Adrenal gland (tissue), 12 donors: ENCODE results near the gene CADM1. TPM values are rescaled to one million over a fixed set of nuclear protein-coding genes. Genes with fewer than 3 reads are reported as not detected.

ENCODE experiments used
- DNase-seq, 7 donors: peaks; one replicate each; pipeline ENCODE4 v3.0.0-alpha.2; 2019 to 2020
- H3K27ac ChIP-seq, 5 donors: fragments of 200-600 bp; sonication (generic) in 4 of 5; 1 replicate in 3 of 5; 2 replicates in 2 of 5; pipeline versions ENCODE4 v1.5.1 to v1.8.0; 2016 to 2020; ENCODE audit warnings: mild to moderate bottlenecking in 1 of 5
- H3K27me3 ChIP-seq: fragments of 200-600 bp; 2 replicates; pipeline ENCODE4 v1.8.0; 2021
- H3K36me3 ChIP-seq, 2 donors: fragments of 200-600 bp; replicated peaks in 1 of 2; 1 replicate in 1 of 2; 2 replicates in 1 of 2; pipeline versions ENCODE4 v1.5.1 to v1.8.0; 2018 to 2022
- H3K4me1 ChIP-seq, 2 donors: fragments of 200-600 bp; replicated peaks in 1 of 2; 1 replicate in 1 of 2; 2 replicates in 1 of 2; pipeline versions ENCODE4 v1.5.1 to v1.8.0; 2018 to 2021
- H3K4me3 ChIP-seq, 4 donors: fragments of 200-600 bp; sonication (generic) in 3 of 4; one replicate each; pipeline ENCODE4 v1.5.1; 2016 to 2018
- H3K9me3 ChIP-seq, 3 donors: fragments of 200-600 bp; sonication (generic) in 1 of 3; replicated peaks in 1 of 3; 1 replicate in 2 of 3; 2 replicates in 1 of 3; pipeline versions ENCODE4 v1.5.1 to v1.8.0; 2016 to 2021
- POLR2A ChIP-seq, 2 donors: fragments of 450-650 bp; IDR thresholded peaks; one replicate each; pipeline ENCODE4 v1.6.1; 2017; ENCODE audit warnings: antibody characterized with exemption in 2 of 2, mild to moderate bottlenecking in 2 of 2, moderate library complexity in 1 of 2
- WGBS, 4 donors: extraction: QIAGEN DNeasy Blood & Tissue Kit in 2 of 4; methylation state at CpG; one replicate each; pipeline versions ENCODE4 v1.1.5 to v1.1.7; 2013 to 2017; 5-methylcytosine and 5-hydroxymethylcytosine counted together
- intact Hi-C, 2 donors: fragments of 100-400 bp; cut with DNase I; formaldehyde crosslinking; loops; one replicate each; pipeline versions ENCODE4 v1.14.1 to v1.15.0; 2022 to 2023
- polyA plus RNA-seq, 3 donors: library from polyadenylated mRNA; stranded (reverse); fragments of 200-250 nt in 2 of 3; fragments of 350-450 nt in 1 of 3; fragmentation: Illumina TruSeq in 1 of 3; extraction: RNeasy Lipid Tissue Mini Kit (QIAGEN cat#74804) in 1 of 3; gene quantifications; one replicate each; pipeline ENCODE4 v1.2.3, GENCODE V29; 2013 to 2014
- total RNA-seq, 9 donors: library from RNA; depleted of rRNA in 4 of 9; stranded (reverse); fragments of >200 nt in 4 of 9; fragments of 120-200 nt in 1 of 9; fragmentation: NEBNext Ultra II Directional in 1 of 9; extraction: Animal tissue kit (Norgen Biotek cat#: 25700) in 1 of 9; gene quantifications; one replicate each; pipeline versions ENCODE4 v1.1.0 to v1.2.4, GENCODE V29; 2013 to 2023
- TF ChIP-seq, protein P1 (sequence below), 6 experiments: fragments of 450-650 bp in 4 of 6; fragments of 200-600 bp in 2 of 6; sonication (generic) in 1 of 6; IDR thresholded peaks; 1 replicate in 5 of 6; 2 replicates in 1 of 6; pipeline versions ENCODE4 v1.5.1 to v1.8.0; 2016 to 2021; ENCODE audit warnings: antibody characterized with exemption in 6 of 6, mild to moderate bottlenecking in 2 of 6, moderate library complexity in 1 of 6
- donor health status: healthy with polysubstance abuse.
- donor health status: Bipolar disorder and iron deficiency.
- donor health status: DM: yes; HTN: yes; CAD: no.
- donor health status: DM: no; HTN: no; CAD: no.
- donor health status: DM: no; HTN: no; CAD: no.
- donor health status: DM: yes; HTN: yes; CAD: no.

Gene CADM1
- total and polyA plus RNA-seq, 12 donors, result 21.6 to 256 (median 39.8) TPM

DNA sequence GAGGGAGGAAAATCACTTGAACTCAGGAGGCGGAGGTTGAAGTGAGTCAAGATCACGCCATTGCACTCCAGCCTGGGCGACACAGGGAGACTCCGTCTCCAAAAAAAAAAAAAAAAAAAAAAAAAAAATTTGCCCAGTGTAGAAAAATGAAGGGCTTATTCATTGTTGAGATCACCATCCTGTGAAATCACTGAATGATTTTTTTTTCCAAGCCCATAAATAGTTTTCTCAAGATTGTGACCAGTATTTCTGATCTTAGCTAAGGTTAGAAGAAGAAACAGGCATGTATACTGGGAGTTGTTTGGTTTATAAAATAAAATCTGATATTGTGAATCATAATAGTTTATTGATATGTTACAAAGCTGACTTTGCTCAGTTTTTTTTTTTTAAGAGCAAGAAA, 269.4 kb downstream of the CADM1 start:
- Histone ChIP-seq H3K9me3 (no peaks in the 10 kb centered on the region), H3K27ac (no peak overlapping the region), H3K27me3 (no peaks in the 10 kb centered on the region), H3K36me3 (no peaks in the 10 kb centered on the region), H3K4me3 (no peak overlapping the region), H3K4me1 (peaks cover 0 to 6% of the 10 kb centered on the region in 2 donors)
- WGBS, 4 donors, result 95 to 98% (median 95%) methylated on average over 4 of the region's 4 CpGs
- TF ChIP-seq, protein P1, sequence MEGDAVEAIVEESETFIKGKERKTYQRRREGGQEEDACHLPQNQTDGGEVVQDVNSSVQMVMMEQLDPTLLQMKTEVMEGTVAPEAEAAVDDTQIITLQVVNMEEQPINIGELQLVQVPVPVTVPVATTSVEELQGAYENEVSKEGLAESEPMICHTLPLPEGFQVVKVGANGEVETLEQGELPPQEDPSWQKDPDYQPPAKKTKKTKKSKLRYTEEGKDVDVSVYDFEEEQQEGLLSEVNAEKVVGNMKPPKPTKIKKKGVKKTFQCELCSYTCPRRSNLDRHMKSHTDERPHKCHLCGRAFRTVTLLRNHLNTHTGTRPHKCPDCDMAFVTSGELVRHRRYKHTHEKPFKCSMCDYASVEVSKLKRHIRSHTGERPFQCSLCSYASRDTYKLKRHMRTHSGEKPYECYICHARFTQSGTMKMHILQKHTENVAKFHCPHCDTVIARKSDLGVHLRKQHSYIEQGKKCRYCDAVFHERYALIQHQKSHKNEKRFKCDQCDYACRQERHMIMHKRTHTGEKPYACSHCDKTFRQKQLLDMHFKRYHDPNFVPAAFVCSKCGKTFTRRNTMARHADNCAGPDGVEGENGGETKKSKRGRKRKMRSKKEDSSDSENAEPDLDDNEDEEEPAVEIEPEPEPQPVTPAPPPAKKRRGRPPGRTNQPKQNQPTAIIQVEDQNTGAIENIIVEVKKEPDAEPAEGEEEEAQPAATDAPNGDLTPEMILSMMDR (IDR thresholded peaks at IDR 0.05), result no peak
- TF ChIP-seq POLR2A (IDR thresholded peaks at IDR 0.05), result no peak
- DNase-seq, result no peak
- intact Hi-C loops, result no loop called here

DNA sequence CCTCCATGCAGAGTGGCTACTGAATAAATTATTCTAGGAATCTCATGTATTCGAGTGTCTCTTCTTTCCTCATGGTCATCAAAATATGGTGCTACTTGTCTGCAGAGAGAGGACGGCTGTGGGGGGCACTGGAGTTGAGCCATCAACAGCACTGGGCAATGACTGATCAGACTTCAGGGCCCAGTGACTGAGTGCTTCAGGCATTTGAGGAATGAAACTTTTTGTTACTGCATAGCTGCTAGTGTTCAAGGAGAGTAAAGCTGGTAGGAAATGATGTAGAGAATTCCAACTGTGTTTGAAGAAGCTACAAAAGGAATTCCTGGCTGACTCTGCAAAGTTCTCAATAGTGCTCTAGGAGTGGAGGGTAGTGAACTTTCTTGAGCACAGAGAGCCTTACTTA, 277.7 kb downstream of the CADM1 start:
- Histone ChIP-seq H3K4me3 (no peak overlapping the region), H3K27me3 (no peaks in the 10 kb centered on the region), H3K27ac (no peak overlapping the region), H3K9me3 (no peaks in the 10 kb centered on the region), H3K36me3 (no peaks in the 10 kb centered on the region), H3K4me1 (no peaks in the 10 kb centered on the region)
- no peak for TF ChIP-seq POLR2A (IDR thresholded peaks at IDR 0.05)
- TF ChIP-seq, protein P1 (IDR thresholded peaks at IDR 0.05), result no peak
- 80 to 92% (median 85%) methylated on average over 2 of the region's 2 CpGs for WGBS, 4 donors
- DNase-seq, result no peak
- intact Hi-C loops, result no loop called here

DNA sequence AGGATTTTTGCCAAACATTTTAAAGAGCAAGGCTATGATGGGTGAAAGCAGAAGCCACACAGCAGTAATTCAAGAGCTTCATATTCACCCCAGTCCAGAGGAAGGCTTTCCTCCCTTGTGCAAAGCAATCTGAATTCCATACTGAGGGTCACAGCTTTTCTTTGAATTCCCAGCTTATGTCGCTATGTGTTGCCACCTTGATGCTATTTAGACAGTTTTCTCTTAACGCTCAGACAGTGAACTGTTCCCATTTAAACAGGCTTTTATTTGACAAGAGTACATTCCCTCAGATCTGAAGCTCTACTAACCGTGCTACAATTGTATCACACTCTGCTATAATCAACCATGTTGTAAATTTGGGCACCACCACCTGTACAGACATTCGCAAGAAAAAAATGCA, 279.7 kb downstream of the CADM1 start:
- H3K27ac ChIP-seq, result no peak overlapping the region
- no peak for DNase-seq
- 66 to 95% (median 79%) methylated on average over 4 of the region's 4 CpGs for WGBS, 4 donors
- intact Hi-C loops, result no loop called here
- H3K9me3 ChIP-seq, result no peaks in the 10 kb centered on the region
- TF ChIP-seq POLR2A (IDR thresholded peaks at IDR 0.05), result no peak
- no peaks in the 10 kb centered on the region for H3K36me3 ChIP-seq
- no peaks in the 10 kb centered on the region for H3K4me1 ChIP-seq
- H3K4me3 ChIP-seq, result no peak overlapping the region
- no peaks in the 10 kb centered on the region for H3K27me3 ChIP-seq

DNA sequence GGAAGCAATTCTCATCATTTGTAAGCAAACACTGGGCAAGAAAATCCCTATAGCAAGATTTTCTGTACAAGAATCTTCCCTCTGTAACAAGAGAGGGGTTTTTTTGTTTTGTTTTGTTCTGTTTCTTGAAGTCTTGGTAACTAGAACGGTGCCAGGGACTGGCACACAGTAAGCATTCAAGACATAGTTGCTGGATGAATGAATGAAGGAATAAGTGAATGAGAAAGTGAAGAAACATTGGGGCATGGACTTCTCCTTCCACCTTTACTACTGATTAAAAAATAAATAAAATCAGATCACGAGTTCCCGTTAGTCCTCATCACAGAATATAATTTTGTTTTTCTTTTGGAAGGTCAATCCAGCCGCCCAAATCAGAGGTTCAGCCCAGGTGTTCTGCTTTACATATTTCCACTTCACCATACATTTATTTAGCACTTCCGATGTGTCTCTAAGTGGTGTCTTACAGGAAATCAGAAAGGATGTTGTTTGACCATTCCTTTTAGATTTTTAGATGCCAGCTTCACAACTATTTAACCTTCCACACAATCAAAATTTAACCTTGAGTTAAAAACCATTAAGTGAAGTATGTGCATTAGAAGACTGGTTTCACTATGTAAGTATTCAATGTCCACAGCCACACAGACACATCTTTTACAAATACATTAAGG, 281.2 kb downstream of the CADM1 start:
- Histone ChIP-seq H3K4me3 (no peak overlapping the region), H3K4me1 (no peaks in the 10 kb centered on the region), H3K27ac (no peak overlapping the region), H3K9me3 (no peaks in the 10 kb centered on the region), H3K27me3 (no peaks in the 10 kb centered on the region), H3K36me3 (no peaks in the 10 kb centered on the region)
- 85 to 91% (median 89%) methylated on average over 5 of the region's 5 CpGs for WGBS, 4 donors
- intact Hi-C loops, result no loop called here
- DNase-seq, result no peak
- TF ChIP-seq, protein P1 (IDR thresholded peaks at IDR 0.05), result no peak
- no peak for TF ChIP-seq POLR2A (IDR thresholded peaks at IDR 0.05)
